MCF 10A (cell line): ENCODE results near the gene NECAP2. TPM values are rescaled to one million over a fixed set of nuclear protein-coding genes. Genes with fewer than 3 reads are reported as not detected.

Experiments
- BruUV-seq: library from RNA; stranded (reverse); fragments of 400-500 nt; replicated peaks from 2 replicates; lab custom pipeline; 2021; lab: Mats Ljungman, UMichigan
- CTCF ChIA-PET: fragments of 300-600 bp; sonication (Branson Sonifier 250); formaldehyde crosslinking; extraction: SDS; loops from one replicate; lab custom pipeline; 2021; ENCODE audit warnings: antibody characterized with exemption, inconsistent platforms; lab: Yijun Ruan, JAX
- POLR2A ChIA-PET: fragments of 300-600, 350-650 bp; sonication (Branson Sonifier 250); formaldehyde crosslinking; extraction: SDS; loops from one replicate; lab custom pipeline; 2020; ENCODE audit warnings: antibody characterized with exemption, inconsistent platforms; lab: Yijun Ruan, JAX
- DNase-seq: peaks from one replicate; pipeline ENCODE4 v3.0.0-alpha.2; 2018; ENCODE audit not compliant: unreplicated experiment
- H3K27ac Mint-ChIP-seq: one replicate; pipeline ENCODE4 v1.8.0; 2022; ENCODE audit warnings: mild to moderate bottlenecking, low read depth, mixed read lengths; ENCODE audit not compliant: unreplicated experiment
- H3K27me3 Mint-ChIP-seq: one replicate; pipeline ENCODE4 v1.8.0; 2022; ENCODE audit warnings: mixed read lengths; ENCODE audit not compliant: insufficient read depth, unreplicated experiment
- H3K36me3 Mint-ChIP-seq: one replicate; pipeline ENCODE4 v1.8.0; 2022; ENCODE audit warnings: mild to moderate bottlenecking, moderate library complexity, mixed read lengths; ENCODE audit not compliant: insufficient read depth, unreplicated experiment
- H3K4me1 Mint-ChIP-seq: one replicate; pipeline ENCODE4 v1.8.0; 2022; ENCODE audit warnings: mixed read lengths; ENCODE audit not compliant: insufficient read depth, unreplicated experiment
- H3K4me3 Mint-ChIP-seq: one replicate; pipeline ENCODE4 v1.8.0; 2022; ENCODE audit warnings: mild to moderate bottlenecking, moderate library complexity, mixed read lengths; ENCODE audit not compliant: unreplicated experiment
- H3K9me3 Mint-ChIP-seq: one replicate; pipeline ENCODE4 v1.8.0; 2022; ENCODE audit warnings: mixed read lengths; ENCODE audit not compliant: unreplicated experiment
- intact Hi-C: fragments of 100-400 bp; cut with micrococcal nuclease; formaldehyde crosslinking; loops from 2 replicates; pipeline ENCODE4 v1.14.1; 2022
- total RNA-seq: library from RNA; stranded (reverse); gene quantifications from 2 replicates; pipeline ENCODE4 v1.2.3, GENCODE V29; 2022
- TF ChIP-seq, protein P1 (sequence below): fragments of 200-600 bp; IDR thresholded peaks from one replicate; pipeline ENCODE4 v1.8.0; 2022; ENCODE audit warnings: antibody characterized with exemption, mild to moderate bottlenecking; ENCODE audit not compliant: unreplicated experiment

The NECAP2 gene
- total RNA-seq, 1 experiment from 2014 or later: 34.1 TPM

DNA sequence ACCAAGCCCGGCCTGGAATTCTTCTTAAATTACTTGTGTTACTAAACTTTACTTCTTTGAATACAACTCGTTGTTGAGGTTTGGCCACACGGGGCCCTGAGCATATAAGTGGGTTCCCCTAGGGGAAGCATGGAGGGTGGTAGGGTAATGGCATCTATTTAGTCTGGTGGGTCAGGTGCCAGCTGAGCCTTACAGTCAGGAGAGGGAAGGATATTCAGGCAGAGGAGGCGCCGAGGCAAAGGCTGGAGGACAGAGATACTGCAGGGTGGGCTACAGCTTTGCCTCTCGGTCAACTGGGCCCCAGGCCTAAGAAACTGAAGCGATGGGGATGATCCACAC lies 424 bp upstream of the NECAP2 start:
- Mint-ChIP-seq H3K36me3 (peaks cover 21% of the 10 kb centered on the region), H3K27ac (peak overlapping the region; percentile 89), H3K9me3 (no peaks in the 10 kb centered on the region), H3K4me1 (peaks cover 11% of the 10 kb centered on the region), H3K27me3 (no peaks in the 10 kb centered on the region), H3K4me3 (peak overlapping the region; percentile 93)
- ChIA-PET CTCF (interaction anchor here (0.7 to 2.4 kb wide), 20 partner anchors 11 to 178 kb away, joined by 3 to 13 read pairs (median 4); no protein-coding TSS in a partner anchor), POLR2A (interaction anchor here (0.7 to 2.4 kb wide), 15 partner anchors 9 to 203 kb away, joined by 3 to 14 read pairs (median 4); partner anchors contain the start of genes CPLANE2, FBXO42, NBPF1 and SZRD1)
- TF ChIP-seq, protein P1, sequence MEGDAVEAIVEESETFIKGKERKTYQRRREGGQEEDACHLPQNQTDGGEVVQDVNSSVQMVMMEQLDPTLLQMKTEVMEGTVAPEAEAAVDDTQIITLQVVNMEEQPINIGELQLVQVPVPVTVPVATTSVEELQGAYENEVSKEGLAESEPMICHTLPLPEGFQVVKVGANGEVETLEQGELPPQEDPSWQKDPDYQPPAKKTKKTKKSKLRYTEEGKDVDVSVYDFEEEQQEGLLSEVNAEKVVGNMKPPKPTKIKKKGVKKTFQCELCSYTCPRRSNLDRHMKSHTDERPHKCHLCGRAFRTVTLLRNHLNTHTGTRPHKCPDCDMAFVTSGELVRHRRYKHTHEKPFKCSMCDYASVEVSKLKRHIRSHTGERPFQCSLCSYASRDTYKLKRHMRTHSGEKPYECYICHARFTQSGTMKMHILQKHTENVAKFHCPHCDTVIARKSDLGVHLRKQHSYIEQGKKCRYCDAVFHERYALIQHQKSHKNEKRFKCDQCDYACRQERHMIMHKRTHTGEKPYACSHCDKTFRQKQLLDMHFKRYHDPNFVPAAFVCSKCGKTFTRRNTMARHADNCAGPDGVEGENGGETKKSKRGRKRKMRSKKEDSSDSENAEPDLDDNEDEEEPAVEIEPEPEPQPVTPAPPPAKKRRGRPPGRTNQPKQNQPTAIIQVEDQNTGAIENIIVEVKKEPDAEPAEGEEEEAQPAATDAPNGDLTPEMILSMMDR: no peak
- BruUV-seq: no TSS peak
- DNase-seq: no peak
- intact Hi-C loops: no loop called here

DNA sequence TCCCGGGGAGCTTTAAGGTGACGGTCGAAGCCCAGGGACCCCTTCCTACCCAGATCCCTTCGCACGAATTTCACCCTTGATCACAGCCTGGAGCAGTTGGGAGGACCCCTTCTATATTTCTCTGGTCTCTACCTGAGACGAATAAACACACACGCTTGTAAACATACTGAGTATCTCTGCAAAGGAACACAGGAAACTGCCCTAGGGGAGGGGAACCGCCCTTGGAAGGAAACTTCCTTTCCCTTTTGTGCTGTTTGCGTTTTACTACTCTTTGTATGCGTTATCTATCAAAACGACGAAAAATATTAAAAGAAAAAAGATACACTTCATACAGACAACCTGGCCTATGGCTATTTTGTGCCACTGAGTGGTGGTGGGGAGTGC lies 750 bp downstream of the NECAP2 start:
- Mint-ChIP-seq H3K9me3 (no peaks in the 10 kb centered on the region), H3K27me3 (no peaks in the 10 kb centered on the region), H3K4me3 (peak overlapping the region; percentile 93), H3K4me1 (peaks cover 11% of the 10 kb centered on the region), H3K36me3 (peaks cover 32% of the 10 kb centered on the region), H3K27ac (peak overlapping the region; percentile 89)
- TF ChIP-seq, protein P1: no peak
- intact Hi-C loops: no loop called here
- peak; percentile 17 for DNase-seq
- BruUV-seq: no TSS peak
- ChIA-PET POLR2A (interaction anchor here (0.9 to 2.4 kb wide), 14 partner anchors 10 to 464 kb away, joined by 3 to 14 read pairs (median 5); partner anchors contain the start of genes FBXO42, NBPF1 and SZRD1), CTCF (interaction anchor here (0.7 to 2.4 kb wide), 8 partner anchors 10 to 253 kb away, joined by 3 to 13 read pairs (median 4); no protein-coding TSS in a partner anchor)

DNA sequence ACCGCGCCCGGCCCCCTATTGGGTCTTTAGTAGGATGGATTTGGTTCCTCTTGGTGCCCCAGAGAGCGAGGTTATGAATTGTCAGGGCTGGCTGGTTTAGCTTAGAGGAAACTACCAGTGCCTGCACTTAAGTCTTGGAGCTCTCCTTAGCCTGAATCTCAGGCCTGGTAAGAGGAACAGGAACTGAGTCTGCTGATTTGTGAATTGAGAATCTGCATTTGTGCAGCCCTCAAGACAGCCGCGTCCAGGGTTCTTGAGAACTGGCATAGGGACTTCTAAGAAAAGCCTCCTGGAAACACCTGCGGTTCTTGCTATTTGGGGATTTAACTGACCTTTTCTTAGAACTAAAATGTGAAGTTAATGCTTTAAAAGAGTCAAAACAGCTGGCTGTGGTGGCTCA lies 1.7 kb downstream of the NECAP2 start:
- no peak for DNase-seq
- peaks cover 40% of the 10 kb centered on the region for H3K36me3 Mint-ChIP-seq
- peak overlapping the region; percentile 93 for H3K4me3 Mint-ChIP-seq
- intact Hi-C loops: no loop called here
- ChIA-PET POLR2A (interaction anchor here (0.7 to 2.4 kb wide), 2 partner anchors 10 to 807 kb away, joined by 3 to 14 read pairs; no protein-coding TSS in a partner anchor), CTCF (no interaction called here)
- TF ChIP-seq, protein P1: no peak
- H3K27ac Mint-ChIP-seq: no peak overlapping the region
- H3K4me1 Mint-ChIP-seq: peaks cover 11% of the 10 kb centered on the region
- H3K27me3 Mint-ChIP-seq: no peaks in the 10 kb centered on the region
- no TSS peak for BruUV-seq
- H3K9me3 Mint-ChIP-seq: no peaks in the 10 kb centered on the region

DNA sequence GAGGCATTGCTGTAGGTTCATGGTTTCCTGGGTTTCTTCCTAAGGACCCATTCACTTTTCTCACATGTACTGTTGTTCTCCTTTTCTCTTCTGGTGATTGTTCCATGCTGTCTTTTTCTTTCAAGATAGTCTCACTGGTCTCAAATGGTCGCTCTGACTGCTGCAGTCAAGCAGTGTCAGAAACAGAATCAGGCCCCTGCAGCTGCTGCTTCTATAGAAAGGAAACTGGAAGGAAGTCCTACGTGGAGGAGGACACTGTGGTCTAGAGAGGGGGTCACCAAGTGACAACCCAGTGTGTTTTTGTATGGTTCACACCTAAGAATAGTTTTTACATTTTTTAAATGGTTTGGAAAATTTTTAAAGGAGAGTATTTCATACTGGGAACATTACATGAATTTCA lies 2.4 kb downstream of the NECAP2 start:
- ChIA-PET CTCF (interaction anchor here (0.6 kb wide), 1 partner anchor 64 kb away, joined by 3 read pairs; no protein-coding TSS in a partner anchor), POLR2A (no interaction called here)
- no TSS peak for BruUV-seq
- TF ChIP-seq, protein P1: no peak
- no peaks in the 10 kb centered on the region for H3K9me3 Mint-ChIP-seq
- peaks cover 47% of the 10 kb centered on the region for H3K36me3 Mint-ChIP-seq
- no peak overlapping the region for H3K4me3 Mint-ChIP-seq
- H3K4me1 Mint-ChIP-seq: peaks cover 11% of the 10 kb centered on the region
- intact Hi-C loops: no loop called here
- H3K27me3 Mint-ChIP-seq: no peaks in the 10 kb centered on the region
- DNase-seq: no peak
- H3K27ac Mint-ChIP-seq: no peak overlapping the region
